Mesodermal cell (in vitro differentiated cells): ENCODE data around the gene SEPTIN6.
"Not testable (repeated sequence)": the region's sequence is repeated elsewhere in the genome, so short reads cannot be mapped to it uniquely, and the experiment has no call there.

Source experiments
- H3K27ac ChIP-seq: 2 replicates; pipeline ENCODE4 v1.7.0; 2013; ENCODE audit warnings: mild to moderate bottlenecking, low read depth, low read length, moderate library complexity; ENCODE audit not compliant: severe bottlenecking
- H3K36me3 ChIP-seq: 2 replicates; pipeline ENCODE4 v1.7.1; 2013; ENCODE audit warnings: mild to moderate bottlenecking, low read length, moderate library complexity; ENCODE audit not compliant: control insufficient read depth, insufficient read depth
- H3K4me1 ChIP-seq: one replicate; pipeline ENCODE4 v1.7.1; 2013; ENCODE audit warnings: mild to moderate bottlenecking, low read length; ENCODE audit not compliant: insufficient read depth, control insufficient read depth, poor library complexity, severe bottlenecking
- H3K4me3 ChIP-seq: 2 replicates; pipeline ENCODE4 v1.7.0; 2013; ENCODE audit warnings: low read length, control low read depth, mild to moderate bottlenecking; ENCODE audit not compliant: insufficient read depth, poor library complexity, severe bottlenecking; ENCODE audit errors: extremely low read depth
- H3K9me3 ChIP-seq: 2 replicates; pipeline ENCODE4 v1.7.1; 2013; ENCODE audit warnings: mild to moderate bottlenecking, low read length, moderate library complexity; ENCODE audit not compliant: control insufficient read depth
- WGBS, 2 experiments: methylation state at CpG; one replicate each; pipeline ENCODE4 v1.1.5; 2013; ENCODE audit warnings: missing lambda C conversion rate in 2 of 2; ENCODE audit not compliant: insufficient coverage in 2 of 2; 5-methylcytosine and 5-hydroxymethylcytosine counted together

The SEPTIN6 gene

GRCh38 chrX:119690921-119691716 is 1.8 kb downstream of the SEPTIN6 start:
- Histone ChIP-seq H3K36me3 (no peaks in the 10 kb centered on the region), H3K4me3 (peak overlapping the region; percentile 59), H3K27ac (peak overlapping the region; percentile 45), H3K4me1 (peaks cover 5% of the 10 kb centered on the region), H3K9me3 (no peaks in the 10 kb centered on the region)
- 59 to 88% methylated on average over 3 to 4 of the region's 8 CpGs for WGBS, 2 experiments

- H3K27ac ChIP-seq: no peak overlapping the region
- no peak overlapping the region for H3K4me3 ChIP-seq
- H3K9me3 ChIP-seq: no peaks in the 10 kb centered on the region
- H3K36me3 ChIP-seq: no peaks in the 10 kb centered on the region
- WGBS, 2 experiments: 80 to 100% methylated on average over 1 to 2 of the region's 4 CpGs
- H3K4me1 ChIP-seq: peaks cover 13% of the 10 kb centered on the region
These were observed 4.1 kb downstream of the SEPTIN6 start for GRCh38 chrX:119688911-119689321.

GRCh38 chrX:119687661-119688413 is 5.1 kb downstream of the SEPTIN6 start:
- Histone ChIP-seq H3K9me3 (no peaks in the 10 kb centered on the region), H3K27ac (no peak overlapping the region), H3K36me3 (no peaks in the 10 kb centered on the region), H3K4me1 (peaks cover 13% of the 10 kb centered on the region), H3K4me3 (no peak overlapping the region)
- WGBS, 2 experiments: 100% methylated on average over 1 of the region's 5 CpGs

- no peak overlapping the region for H3K4me3 ChIP-seq
- peaks cover 13% of the 10 kb centered on the region for H3K4me1 ChIP-seq
- H3K9me3 ChIP-seq: no peaks in the 10 kb centered on the region
- peak overlapping the region; percentile 69 for H3K27ac ChIP-seq
- H3K36me3 ChIP-seq: peaks cover 3% of the 10 kb centered on the region
- 28 to 49% methylated on average over 3 to 4 of the region's 12 CpGs for WGBS, 2 experiments
These were observed 6.8 kb downstream of the SEPTIN6 start for GRCh38 chrX:119686087-119686691.

- 96% methylated on average over 3 of the region's 15 CpGs; no CpG with 5 or more reads in 1 of the 2 experiments for WGBS, 2 experiments
- Histone ChIP-seq H3K36me3 (peaks cover 3% of the 10 kb centered on the region), H3K4me3 (no peak overlapping the region), H3K9me3 (no peaks in the 10 kb centered on the region), H3K4me1 (peaks cover 13% of the 10 kb centered on the region), H3K27ac (peak overlapping the region; percentile 69)
These were observed 7.5 kb downstream of the SEPTIN6 start for GRCh38 chrX:119685225-119686066.

GRCh38 chrX:119684916-119685224 is 8.1 kb downstream of the SEPTIN6 start:
- peaks cover 13% of the 10 kb centered on the region for H3K4me1 ChIP-seq
- 20% methylated on average over 1 of the region's 1 CpG; no CpG with 5 or more reads in 1 of the 2 experiments for WGBS, 2 experiments
- no peak overlapping the region for H3K27ac ChIP-seq
- H3K9me3 ChIP-seq: no peaks in the 10 kb centered on the region
- H3K36me3 ChIP-seq: peaks cover 3% of the 10 kb centered on the region
- H3K4me3 ChIP-seq: no peak overlapping the region

- H3K36me3 ChIP-seq, H3K4me3 ChIP-seq, H3K9me3 ChIP-seq, H3K27ac ChIP-seq: not testable (repeated sequence)
- H3K4me1 ChIP-seq: peaks cover 13% of the 10 kb centered on the region
- WGBS, 2 experiments: no CpG with 5 or more reads among the region's 8 CpGs
These were observed 8.7 kb downstream of the SEPTIN6 start for GRCh38 chrX:119684312-119684711.

GRCh38 chrX:119682019-119682989 is 10.7 kb downstream of the SEPTIN6 start:
- H3K4me3 ChIP-seq: no peak overlapping the region
- peaks cover 3% of the 10 kb centered on the region for H3K36me3 ChIP-seq
- 73 to 100% methylated on average over 1 to 3 of the region's 15 CpGs for WGBS, 2 experiments
- peaks cover 16% of the 10 kb centered on the region for H3K4me1 ChIP-seq
- H3K27ac ChIP-seq: no peak overlapping the region
- H3K9me3 ChIP-seq: no peaks in the 10 kb centered on the region

- WGBS, 2 experiments: no CpG with 5 or more reads among the region's 6 CpGs
- H3K4me3 ChIP-seq: no peak overlapping the region
- H3K4me1 ChIP-seq: peaks cover 3% of the 10 kb centered on the region
- no peaks in the 10 kb centered on the region for H3K9me3 ChIP-seq
- peaks cover 17% of the 10 kb centered on the region for H3K36me3 ChIP-seq
- H3K27ac ChIP-seq: no peak overlapping the region
These were observed 15.3 kb downstream of the SEPTIN6 start for GRCh38 chrX:119677654-119677981.
